GM12874 (cell line): ENCODE data around the gene PRKCB.

ENCODE experiments used
- CTCF ChIP-seq: IDR thresholded peaks from 2 replicates; pipeline ENCODE4 v1.5.1; 2011; ENCODE audit warnings: low read depth, mild to moderate bottlenecking, control low read depth, low read length, moderate library complexity; ENCODE audit not compliant: insufficient read depth

The PRKCB gene

DNA sequence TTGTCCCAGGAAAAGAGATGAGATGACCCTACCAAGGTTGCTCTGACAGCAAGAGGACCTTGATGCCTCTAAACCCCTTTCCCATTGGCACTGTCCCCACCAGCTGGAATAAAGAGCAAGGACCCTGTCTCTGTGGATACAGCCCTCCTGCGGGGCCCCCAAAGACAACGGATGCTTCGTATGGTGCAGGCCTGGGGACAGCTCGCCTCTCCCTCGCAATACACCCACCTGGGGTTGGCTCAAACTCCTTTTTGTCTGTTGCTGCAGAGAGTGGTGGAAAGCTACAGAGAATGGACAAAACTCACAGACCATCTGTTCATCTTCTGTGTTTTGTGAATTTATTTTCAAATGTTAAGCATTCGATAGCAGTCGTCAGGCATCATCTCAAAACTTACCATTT, 392.7 kb downstream of the PRKCB start:
- TF ChIP-seq CTCF, result no peak

DNA sequence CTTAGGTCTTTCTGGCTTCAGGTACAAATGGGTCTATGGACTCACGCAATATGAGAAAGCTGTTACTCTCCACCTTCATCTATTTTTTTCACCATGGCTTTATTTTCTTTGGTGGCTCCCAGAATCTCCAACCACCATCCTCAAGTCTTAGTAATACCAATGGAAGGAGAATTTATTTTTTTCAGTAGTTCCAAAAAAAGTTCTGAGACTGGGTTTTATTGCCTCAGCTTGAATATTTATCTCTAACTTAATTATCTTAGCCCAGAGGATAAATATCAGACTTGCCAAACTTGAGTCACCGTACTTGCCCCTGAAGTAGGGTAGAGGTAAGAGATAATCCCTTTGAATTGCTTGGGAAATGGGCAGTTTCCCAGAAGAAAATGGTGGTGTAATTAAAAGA, 397.2 kb downstream of the PRKCB start:
- no peak for TF ChIP-seq CTCF

DNA sequence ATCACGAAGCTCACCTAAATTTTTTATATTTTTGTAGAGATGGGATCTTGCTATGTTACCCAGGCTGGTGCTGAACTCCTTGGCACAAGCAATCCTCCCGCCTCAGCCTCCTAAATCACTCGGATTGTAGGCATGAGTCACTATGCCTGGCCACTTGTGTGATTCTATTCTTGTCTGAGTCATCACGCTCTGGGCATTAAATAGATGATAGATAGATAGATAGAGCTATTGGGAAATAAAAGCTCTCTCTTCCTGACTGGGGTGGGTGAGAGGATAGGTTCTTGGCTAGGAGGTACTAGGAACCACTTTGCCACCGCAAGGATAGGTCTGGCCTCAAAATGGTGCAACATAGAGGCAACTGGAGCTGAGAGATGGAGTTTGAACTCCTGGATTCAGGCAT, 399.0 kb downstream of the PRKCB start:
- TF ChIP-seq CTCF, result no peak

DNA sequence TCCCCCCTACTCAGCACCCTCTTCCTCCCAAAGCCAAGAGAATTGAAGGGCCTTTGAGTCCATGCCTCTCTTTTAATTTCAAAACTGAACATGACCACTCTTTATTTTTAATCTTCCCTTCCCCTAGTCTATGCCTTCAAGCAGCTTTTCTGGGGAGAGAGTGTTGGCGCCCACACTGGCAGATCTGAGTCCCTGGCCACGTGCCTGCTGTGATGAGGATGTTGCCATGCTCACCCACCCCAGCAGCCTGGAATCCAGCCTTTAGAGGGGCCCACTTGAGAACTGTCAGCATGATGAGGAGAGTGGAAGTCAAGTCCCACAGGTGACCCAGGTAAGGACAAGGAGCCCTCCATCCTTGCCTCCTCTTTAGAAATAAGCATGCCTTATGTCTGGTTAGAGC, 400.0 kb downstream of the PRKCB start:
- no peak for TF ChIP-seq CTCF

- TF ChIP-seq CTCF, result no peak
Measured at GRCh38 chr16:24246911-24247607, 411.3 kb downstream of the PRKCB start.

DNA sequence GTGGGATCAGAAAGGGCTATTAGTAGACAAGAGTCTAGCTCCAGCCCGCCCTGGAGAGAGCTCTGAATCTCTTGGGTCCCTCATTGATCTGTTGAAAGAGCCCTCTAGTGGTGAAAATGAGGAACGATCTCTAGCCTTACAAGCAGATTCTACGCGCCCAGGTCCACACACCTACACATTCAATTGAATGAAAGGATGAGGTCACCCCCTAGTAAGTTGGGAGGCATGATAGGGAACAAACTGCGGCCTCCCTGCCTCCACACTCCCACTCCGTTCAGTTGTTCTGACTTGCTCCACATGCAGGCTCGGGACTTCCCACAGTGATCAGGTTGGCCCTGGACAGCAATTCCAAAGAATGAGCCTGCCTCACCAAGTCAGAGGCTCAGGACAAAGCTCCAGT, 417.4 kb downstream of the PRKCB start:
- TF ChIP-seq CTCF, result peak; percentile 81

DNA sequence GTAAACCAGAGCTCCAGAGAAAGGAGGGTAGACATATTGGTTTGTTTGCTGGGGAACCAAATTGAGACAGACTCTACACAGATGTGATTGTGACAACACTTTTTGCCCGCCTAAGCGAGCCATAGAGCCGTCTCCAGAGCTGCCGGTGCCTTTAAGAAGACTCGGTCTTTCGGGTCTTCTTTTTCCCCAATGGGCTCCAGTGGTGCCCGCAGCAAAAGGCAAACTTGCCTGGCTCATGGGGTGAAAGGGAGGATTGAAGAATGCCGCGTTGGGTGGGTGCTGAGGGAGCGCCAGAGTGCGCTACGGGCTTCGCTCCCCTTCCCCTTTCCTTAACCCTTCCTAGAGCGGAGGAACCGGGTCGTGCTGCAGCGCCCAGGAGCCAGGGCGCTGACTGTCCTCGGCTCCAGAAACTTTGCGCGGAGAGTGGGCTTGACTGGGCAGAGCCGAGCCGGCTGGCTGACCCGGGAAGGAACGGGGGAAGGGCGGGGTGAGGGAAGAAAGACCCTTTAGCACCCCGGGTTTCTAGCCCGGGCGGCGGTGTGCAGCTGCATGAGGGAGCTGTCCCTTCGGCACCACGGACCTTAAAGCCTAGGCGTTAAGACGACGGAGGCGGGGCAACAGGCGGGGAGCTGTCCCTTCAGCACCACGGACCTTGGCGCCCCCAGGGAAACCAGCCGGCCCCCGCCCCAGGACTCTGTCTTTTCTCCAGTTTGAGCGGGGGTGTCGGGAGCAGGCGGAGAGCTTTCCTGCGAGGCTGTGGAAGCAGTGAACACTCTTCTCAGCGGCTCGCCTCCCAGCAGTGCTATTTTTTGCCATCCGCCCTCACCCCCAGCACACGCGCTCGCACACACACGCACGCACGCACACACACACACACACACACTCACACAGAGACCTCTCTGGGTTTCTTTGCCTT, 419.9 kb downstream of the PRKCB start, which contains the start of gene CACNG3:
Gene CACNG3, plus strand, starts transcription at position 880 of the 916 bp plus-strand sequence. CDS start 420 bp downstream, outside the sequence.
- no peak for TF ChIP-seq CTCF
